Measurements from ENCODE around the gene RAB7A.

DNA sequence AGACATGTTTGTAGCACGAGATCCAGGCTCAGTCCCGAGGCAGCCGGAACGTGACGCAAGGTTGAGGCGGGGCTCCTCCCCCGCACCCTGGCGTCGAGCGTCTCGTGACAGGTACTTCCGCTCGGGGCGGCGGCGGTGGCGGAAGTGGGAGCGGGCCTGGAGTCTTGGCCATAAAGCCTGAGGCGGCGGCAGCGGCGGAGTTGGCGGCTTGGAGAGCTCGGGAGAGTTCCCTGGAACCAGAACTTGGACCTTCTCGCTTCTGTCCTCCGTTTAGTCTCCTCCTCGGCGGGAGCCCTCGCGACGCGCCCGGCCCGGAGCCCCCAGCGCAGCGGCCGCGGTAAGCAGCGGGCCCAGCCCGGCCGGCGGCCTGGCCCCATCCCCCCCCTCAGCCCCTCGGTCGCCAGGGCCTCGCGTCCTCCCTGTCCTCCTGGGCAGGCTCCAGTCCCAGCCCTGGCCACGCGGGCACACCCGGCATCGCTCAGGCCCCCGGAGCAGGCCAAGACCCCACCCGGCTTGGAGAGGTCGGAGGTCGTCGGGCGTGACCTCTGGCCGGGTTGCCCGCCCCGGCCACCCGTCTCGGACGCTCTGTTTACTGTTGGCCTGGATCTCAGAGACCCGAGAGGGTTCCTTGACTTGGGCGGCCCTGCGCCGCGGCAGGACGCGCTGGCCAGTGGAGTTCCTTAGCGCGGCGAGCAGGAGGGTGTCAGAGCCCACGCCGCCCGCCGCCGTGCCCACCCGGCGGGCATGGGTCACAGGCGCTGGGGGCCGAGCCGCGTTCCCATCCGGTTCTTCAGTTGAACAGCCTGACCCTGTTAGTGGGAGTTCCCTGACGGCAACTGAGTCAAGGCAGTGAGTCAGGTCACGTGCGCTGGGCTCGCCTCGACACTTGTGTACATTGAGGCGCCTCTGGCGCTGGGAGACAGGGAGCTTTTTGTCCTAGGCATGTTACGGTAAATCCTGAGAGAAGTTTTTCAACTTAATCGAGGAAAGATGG, at the start of gene RAB7A:
- TF ChIP-seq L3MBTL2 (conservative IDR thresholded peaks at IDR 0.05): no peak; the same call in 1 of the 2 replicates
- TF ChIP-seq HDGF (IDR thresholded peaks at IDR 0.05; ENCODE audit: borderline replicate concordance): no peak
- TF ChIP-seq SP1 (IDR thresholded peaks at IDR 0.05): no peak
- no peak for TF ChIP-seq SUZ12 (IDR thresholded peaks at IDR 0.05)
- no peak for TF ChIP-seq ARNT (IDR thresholded peaks at IDR 0.05)
- peak; percentile 67; the same call in 1 of the 2 replicates for TF ChIP-seq PKNOX1 (IDR thresholded peaks at IDR 0.05)
- no peak for TF ChIP-seq TARDBP (IDR thresholded peaks at IDR 0.05)
- TF ChIP-seq FOXK2 (IDR thresholded peaks at IDR 0.05): no peak
- no peak for TF ChIP-seq NFRKB (IDR thresholded peaks at IDR 0.05)
- no peak for TF ChIP-seq CTBP1 (IDR thresholded peaks at IDR 0.05; ENCODE audit: borderline replicate concordance)
- TF ChIP-seq BHLHE40 (IDR thresholded peaks at IDR 0.05; ENCODE audit: borderline replicate concordance): no peak
- no peak for TF ChIP-seq FOXA1 (IDR thresholded peaks at IDR 0.05)

Measured in HEK293T (cell line).